ENCODE data around the gene F13A1. TPM values are rescaled to one million over a fixed set of nuclear protein-coding genes. Genes with fewer than 3 reads are reported as not detected.

Gene F13A1
- total RNA-seq, 3 donors from 2014 or later, result 11.8 to 134 (median 96.5) TPM

DNA sequence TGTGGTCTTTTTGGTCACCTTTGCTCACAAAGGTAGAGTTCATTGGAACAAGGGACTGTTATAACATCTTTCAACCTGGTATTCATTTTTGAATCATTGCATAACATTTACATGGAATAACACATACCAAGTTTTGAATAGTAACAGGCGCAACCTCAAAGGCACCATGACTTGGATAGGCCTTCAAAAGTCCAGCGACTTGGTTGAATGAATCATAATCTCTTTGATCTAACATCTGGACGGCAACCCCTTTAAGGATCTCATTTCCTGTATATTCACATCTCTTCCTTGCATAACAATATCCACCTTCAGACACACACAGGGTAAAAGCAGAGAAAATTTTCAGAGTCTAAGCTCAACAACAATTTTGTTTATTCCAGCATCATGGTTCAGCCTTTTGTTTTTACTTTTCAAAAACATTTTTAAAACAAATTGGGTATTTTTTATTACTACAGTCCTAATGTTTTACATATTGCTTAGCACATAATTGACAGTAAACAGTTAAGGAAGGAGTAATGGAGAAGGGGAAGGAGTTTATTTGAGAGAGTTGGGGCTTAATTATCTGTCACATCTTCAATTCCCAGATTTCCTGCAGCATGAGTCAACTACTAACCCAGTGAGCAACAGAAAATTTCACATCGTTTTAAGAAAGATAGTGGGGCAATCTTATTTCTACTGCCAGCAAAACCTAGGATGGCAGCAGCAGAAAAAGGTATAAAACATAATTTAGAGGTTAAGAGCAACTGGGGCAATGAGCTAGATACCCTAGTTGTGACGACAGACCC is 41.8 kb upstream of the F13A1 start:
- DNase-seq (no peak), ATAC-seq (no peak)
- Histone ChIP-seq H3K9me3 (no peaks in the 10 kb centered on the region), H3K36me3 (ENCODE audit: low read depth) (no peaks in the 10 kb centered on the region), H3K4me1 (ENCODE audit: low read depth) (no peaks in the 10 kb centered on the region), H3K4me3 (no peak overlapping the region)
- intact Hi-C loops (cut with DNase I, micrococcal nuclease), result no loop called here
- TF ChIP-seq, protein P1, sequence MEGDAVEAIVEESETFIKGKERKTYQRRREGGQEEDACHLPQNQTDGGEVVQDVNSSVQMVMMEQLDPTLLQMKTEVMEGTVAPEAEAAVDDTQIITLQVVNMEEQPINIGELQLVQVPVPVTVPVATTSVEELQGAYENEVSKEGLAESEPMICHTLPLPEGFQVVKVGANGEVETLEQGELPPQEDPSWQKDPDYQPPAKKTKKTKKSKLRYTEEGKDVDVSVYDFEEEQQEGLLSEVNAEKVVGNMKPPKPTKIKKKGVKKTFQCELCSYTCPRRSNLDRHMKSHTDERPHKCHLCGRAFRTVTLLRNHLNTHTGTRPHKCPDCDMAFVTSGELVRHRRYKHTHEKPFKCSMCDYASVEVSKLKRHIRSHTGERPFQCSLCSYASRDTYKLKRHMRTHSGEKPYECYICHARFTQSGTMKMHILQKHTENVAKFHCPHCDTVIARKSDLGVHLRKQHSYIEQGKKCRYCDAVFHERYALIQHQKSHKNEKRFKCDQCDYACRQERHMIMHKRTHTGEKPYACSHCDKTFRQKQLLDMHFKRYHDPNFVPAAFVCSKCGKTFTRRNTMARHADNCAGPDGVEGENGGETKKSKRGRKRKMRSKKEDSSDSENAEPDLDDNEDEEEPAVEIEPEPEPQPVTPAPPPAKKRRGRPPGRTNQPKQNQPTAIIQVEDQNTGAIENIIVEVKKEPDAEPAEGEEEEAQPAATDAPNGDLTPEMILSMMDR (IDR thresholded peaks at IDR 0.05), result no peak

DNA sequence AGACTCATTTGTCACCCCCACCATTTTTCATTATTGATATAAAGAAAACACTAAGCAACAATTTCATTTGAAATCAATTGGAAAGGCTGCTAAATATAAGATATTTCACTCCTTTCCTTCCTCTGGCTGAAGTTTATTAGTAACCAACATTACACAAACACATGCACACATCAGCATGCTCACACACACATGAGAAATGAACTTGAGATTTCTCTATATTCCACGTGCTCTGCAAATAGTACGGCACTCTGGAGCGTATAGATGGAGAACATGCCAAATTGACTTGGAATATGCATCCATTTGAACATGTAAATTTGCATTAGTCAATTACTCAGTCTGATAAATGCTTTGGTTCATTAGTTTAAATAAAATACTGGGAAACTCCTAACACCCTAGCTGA is 37.1 kb upstream of the F13A1 start:
- TF ChIP-seq, protein P1 (IDR thresholded peaks at IDR 0.05), result no peak
- intact Hi-C loops (cut with DNase I, micrococcal nuclease), result no loop called here
- ATAC-seq, result no peak
- no peak for DNase-seq
- Histone ChIP-seq H3K4me3 (no peak overlapping the region), H3K4me1 (ENCODE audit: low read depth) (no peaks in the 10 kb centered on the region), H3K36me3 (ENCODE audit: low read depth) (no peaks in the 10 kb centered on the region), H3K9me3 (no peaks in the 10 kb centered on the region)

DNA sequence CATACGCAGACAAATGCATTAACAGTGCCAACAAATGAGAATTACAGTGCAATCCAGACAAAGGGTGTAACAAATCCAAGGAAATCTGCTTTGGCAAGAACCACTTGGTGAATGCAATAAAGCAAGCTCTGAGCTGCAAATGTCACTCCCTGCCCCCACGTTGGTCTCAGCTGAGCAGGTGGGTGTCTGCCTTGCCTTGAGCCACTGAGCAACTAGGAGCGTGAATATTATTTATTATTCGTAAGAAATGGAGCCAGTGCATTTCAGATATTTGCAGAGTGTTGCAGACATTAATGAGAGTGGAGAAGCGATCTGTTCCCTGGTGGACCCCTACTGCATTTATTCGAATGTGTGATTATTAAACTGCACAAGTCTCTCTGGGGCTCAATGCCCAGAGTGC is 36.6 kb upstream of the F13A1 start:
- Histone ChIP-seq H3K4me3 (no peak overlapping the region), H3K4me1 (ENCODE audit: low read depth) (no peaks in the 10 kb centered on the region), H3K36me3 (ENCODE audit: low read depth) (no peaks in the 10 kb centered on the region), H3K9me3 (no peaks in the 10 kb centered on the region)
- no peak for DNase-seq
- no peak for ATAC-seq
- intact Hi-C loops (cut with DNase I, micrococcal nuclease), result no loop called here
- TF ChIP-seq, protein P1 (IDR thresholded peaks at IDR 0.05), result no peak

DNA sequence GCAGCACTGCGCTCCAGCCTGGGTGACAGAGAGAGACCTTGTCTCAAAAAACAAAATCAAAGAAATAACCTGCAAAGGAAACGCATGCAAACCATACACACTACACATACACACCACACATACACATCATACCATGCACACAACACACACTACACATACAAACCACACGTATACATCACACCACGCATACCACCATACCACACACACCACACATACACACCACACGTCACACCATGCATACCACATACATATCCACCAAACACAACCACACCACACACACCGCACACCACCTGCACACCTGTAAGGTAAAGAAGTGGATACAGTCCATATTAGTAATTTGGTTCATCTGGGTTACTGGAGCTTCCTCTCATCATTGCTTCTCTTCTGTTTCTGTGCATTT is 32.3 kb upstream of the F13A1 start:
- DNase-seq (no peak), ATAC-seq (no peak)
- intact Hi-C loops (cut with DNase I, micrococcal nuclease), result no loop called here
- Histone ChIP-seq H3K36me3 (ENCODE audit: low read depth) (no peaks in the 10 kb centered on the region), H3K4me3 (no peak overlapping the region), H3K9me3 (no peaks in the 10 kb centered on the region), H3K4me1 (ENCODE audit: low read depth) (no peaks in the 10 kb centered on the region)
- TF ChIP-seq, protein P1 (IDR thresholded peaks at IDR 0.05), result no peak

DNA sequence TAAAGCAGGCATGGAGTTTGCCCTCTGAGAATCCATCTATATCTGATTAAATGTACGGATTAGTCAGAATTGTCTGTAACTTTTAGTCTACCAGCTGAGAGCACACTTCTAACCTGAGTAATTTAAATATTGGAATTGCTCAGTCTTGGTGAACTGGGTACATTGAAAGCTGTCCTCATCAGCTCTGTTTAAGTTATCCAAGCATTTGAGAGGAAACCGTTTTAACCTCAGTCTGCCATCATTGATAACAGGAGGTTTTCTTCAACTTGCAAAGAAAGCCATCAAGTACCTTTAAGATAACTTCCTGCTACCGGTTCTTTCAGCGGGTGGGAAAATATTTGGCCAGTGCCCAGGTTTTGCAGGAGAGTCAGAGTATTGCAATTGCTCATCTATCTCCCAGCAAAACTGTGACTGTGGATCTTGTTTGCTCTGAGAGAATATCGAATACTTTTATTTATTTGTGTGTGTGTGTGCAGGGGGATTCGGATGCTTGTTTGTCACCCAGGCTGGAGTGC is 31.1 kb upstream of the F13A1 start:
- intact Hi-C loops (cut with DNase I, micrococcal nuclease), result no loop called here
- H3K4me3 ChIP-seq, result no peak overlapping the region
- ATAC-seq (no peak), DNase-seq (no peak)
- TF ChIP-seq, protein P1 (IDR thresholded peaks at IDR 0.05), result no peak
- no peaks in the 10 kb centered on the region for H3K36me3 ChIP-seq (ENCODE audit: low read depth)
- H3K9me3 ChIP-seq, result no peaks in the 10 kb centered on the region
- H3K4me1 ChIP-seq (ENCODE audit: low read depth), result no peaks in the 10 kb centered on the region

Measured in mucosa of descending colon (tissue), 3 donors.